Endothelial cell of umbilical vein (primary cell): ENCODE data around the gene TTC34. TPM values are rescaled to one million over a fixed set of nuclear protein-coding genes. Genes with fewer than 3 reads are reported as not detected.

Experiments
- BruUV-seq: library from RNA; stranded (reverse); fragments of 400-500 nt; replicated peaks from 2 replicates; lab custom pipeline; 2021; lab: Mats Ljungman, UMichigan
- CTCF ChIA-PET: fragments of 300-600, 350-600 bp; sonication (Branson Sonifier 250); formaldehyde crosslinking; loops from one replicate; lab custom pipeline; 2021; ENCODE audit warnings: antibody characterized with exemption, inconsistent platforms; lab: Charles Lee
- POLR2A ChIA-PET: fragments of 300-600, 350-600 bp; sonication (Branson Sonifier 250); formaldehyde crosslinking; loops from one replicate; lab custom pipeline; 2021; ENCODE audit warnings: antibody characterized with exemption, inconsistent platforms; lab: Charles Lee
- DNase-seq: peaks from one replicate; pipeline ENCODE4 v3.0.0-alpha.2; 2011; ENCODE audit warnings: low read depth, low spot score
- FAIRE-seq: peaks from 2 replicates; lab custom pipeline; 2011; peaks lifted over from hg19 to GRCh38; lab: Jason Lieb, UNC
- H2AFZ ChIP-seq: 2 replicates; pipeline ENCODE4 v1.6.0; 2012; ENCODE audit warnings: low read depth, low read length, control low read depth, inconsistent platforms
- H3K27ac ChIP-seq: 2 replicates; pipeline ENCODE4 v1.5.1; 2011; ENCODE audit warnings: low read depth, mild to moderate bottlenecking, control low read depth, low read length, moderate library complexity; ENCODE audit not compliant: insufficient read depth
- H3K27me3 ChIP-seq, 2 experiments: 2 replicates each; pipeline versions ENCODE4 v1.6.0 to v1.6.1; 2011; ENCODE audit warnings: low read length in 2 of 2, mixed read lengths in 1 of 2; ENCODE audit not compliant: control insufficient read depth in 2 of 2, insufficient read depth in 2 of 2
- H3K36me3 ChIP-seq, 2 experiments: 2 replicates in 1 of 2; 3 replicates in 1 of 2; pipeline ENCODE4 v1.5.1; 2011; ENCODE audit warnings: low read length in 2 of 2, mild to moderate bottlenecking in 1 of 2, moderate library complexity in 1 of 2; ENCODE audit not compliant: control insufficient read depth in 2 of 2, insufficient read depth in 2 of 2; ENCODE audit errors: extremely low read depth in 1 of 2
- H3K4me1 ChIP-seq: 3 replicates; pipeline ENCODE4 v1.5.1; 2011; ENCODE audit warnings: mild to moderate bottlenecking, low read length; ENCODE audit not compliant: control insufficient read depth, insufficient read depth; ENCODE audit errors: extremely low read depth
- H3K4me2 ChIP-seq: 2 replicates; pipeline ENCODE4 v1.6.1; 2011; ENCODE audit warnings: low read length, control low read depth, mixed read lengths; ENCODE audit not compliant: insufficient read depth
- H3K4me3 ChIP-seq, 3 experiments: fragments of 200-600 bp in 1 of 3; sonication (generic), shearing (Covaris generic) in 1 of 3; replicated peaks in 1 of 3; 2 replicates each; pipeline ENCODE4 v1.5.1; 2011 to 2016; ENCODE audit warnings: control low read depth in 3 of 3, low read length in 3 of 3, mild to moderate bottlenecking in 2 of 3, inconsistent platforms in 1 of 3, low read depth in 1 of 3, moderate library complexity in 1 of 3; ENCODE audit not compliant: insufficient read depth in 1 of 3
- H3K79me2 ChIP-seq: 2 replicates; pipeline ENCODE4 v1.6.0; 2012; ENCODE audit warnings: low read length, inconsistent platforms; ENCODE audit not compliant: control insufficient read depth, insufficient read depth
- H3K9ac ChIP-seq: replicated peaks from 2 replicates; pipeline ENCODE3; 2011; ENCODE audit warnings: low read length, control low read depth; ENCODE audit not compliant: insufficient read depth; ENCODE audit errors: extremely low read depth
- H3K9me1 ChIP-seq: replicated peaks from 3 replicates; pipeline ENCODE4 v1.6.0; 2011; ENCODE audit warnings: mild to moderate bottlenecking, low read length; ENCODE audit not compliant: control insufficient read depth, insufficient read depth; ENCODE audit errors: extremely low read depth
- H3K9me3 ChIP-seq: replicated peaks from 2 replicates; pipeline ENCODE4 v1.5.1; 2012; ENCODE audit warnings: low read length, inconsistent platforms; ENCODE audit not compliant: control insufficient read depth, insufficient read depth
- H4K20me1 ChIP-seq: replicated peaks from 2 replicates; pipeline ENCODE3; 2011; ENCODE audit warnings: mild to moderate bottlenecking, low read length; ENCODE audit not compliant: control insufficient read depth, insufficient read depth; ENCODE audit errors: extremely low read depth
- EZH2 ChIP-seq: IDR thresholded peaks from 2 replicates; pipeline ENCODE4 v1.6.1; 2012; ENCODE audit warnings: borderline replicate concordance, low read depth, mild to moderate bottlenecking, moderate library complexity, low read length, inconsistent platforms; ENCODE audit not compliant: severe bottlenecking
- FOS ChIP-seq: IDR thresholded peaks from 2 replicates; pipeline ENCODE4 v1.6.1; 2011; ENCODE audit warnings: mild to moderate bottlenecking, low read length, moderate library complexity, borderline replicate concordance; ENCODE audit not compliant: insufficient read depth
- GATA2 ChIP-seq: IDR thresholded peaks from 2 replicates; pipeline ENCODE4 v1.7.0; 2011; ENCODE audit warnings: low read depth, mild to moderate bottlenecking, moderate library complexity, mixed read lengths, low read length; ENCODE audit not compliant: insufficient read length, insufficient read depth
- JUN ChIP-seq: IDR thresholded peaks from 2 replicates; pipeline ENCODE4 v1.6.1; 2011; ENCODE audit warnings: borderline replicate concordance, low read depth; ENCODE audit not compliant: insufficient read length, insufficient read depth
- MYC ChIP-seq: IDR thresholded peaks from one replicate; pipeline ENCODE4 v1.6.1; 2011; ENCODE audit warnings: mild to moderate bottlenecking, low read depth, low read length
- POLR2A ChIP-seq: IDR thresholded peaks from 2 replicates; pipeline ENCODE4 v1.6.1; 2012; ENCODE audit warnings: low read depth, mild to moderate bottlenecking, control low read depth, low read length
- POLR2AphosphoS5 ChIP-seq: IDR thresholded peaks from 2 replicates; pipeline ENCODE4 v1.6.1; 2012; ENCODE audit warnings: low read depth, mild to moderate bottlenecking, control low read depth, low read length, moderate library complexity; ENCODE audit not compliant: insufficient read depth
- dilution Hi-C: fragments of 300-500 bp; cut with MboI; formaldehyde crosslinking; loops from one replicate; pipeline ENCODE4 v1.15.0; 2019; ENCODE audit warnings: low sequenced_read_pairs; ENCODE audit not compliant: extremely low pct_ligation_motif_present
- intact Hi-C: fragments of 100-400 bp; cut with micrococcal nuclease; formaldehyde crosslinking; loops from one replicate; pipeline ENCODE4 v1.10.0; 2022
- polyA plus RNA-seq, 4 experiments: library from polyadenylated mRNA; depleted of rRNA in 3 of 4; stranded (reverse) in 3 of 4; unstranded in 1 of 4; fragments of >200 nt; gene quantifications; 2 replicates each; pipeline versions ENCODE4 v1.2.1 to v1.2.3, GENCODE V29; 2011 to 2012; ENCODE audit warnings: missing spikeins in 1 of 4
- total RNA-seq: library from RNA; stranded (reverse); gene quantifications from 2 replicates; pipeline ENCODE4 v1.2.3, GENCODE V29; 2021
- TF ChIP-seq, protein P1 (sequence below): IDR thresholded peaks from 2 replicates; pipeline ENCODE4 v1.6.1; 2011; ENCODE audit not compliant: insufficient read depth, insufficient read length
- TF ChIP-seq, protein P2 (sequence below), 2 donors: IDR thresholded peaks; 1 replicate in 1 of 2; 2 replicates in 1 of 2; pipeline ENCODE4 v1.5.1; 2011; ENCODE audit warnings: low read length in 2 of 2, mild to moderate bottlenecking in 2 of 2, moderate library complexity in 2 of 2, control low read depth in 1 of 2, inconsistent platforms in 1 of 2, low read depth in 1 of 2; ENCODE audit not compliant: insufficient read depth in 1 of 2; ENCODE audit errors: extremely low read depth in 1 of 2

The TTC34 gene
- total and polyA plus RNA-seq, 2 donors (not counting 3 experiments of a cell fraction or from before 2014, with no cell fraction given): 0.08 to 0.77 TPM

DNA sequence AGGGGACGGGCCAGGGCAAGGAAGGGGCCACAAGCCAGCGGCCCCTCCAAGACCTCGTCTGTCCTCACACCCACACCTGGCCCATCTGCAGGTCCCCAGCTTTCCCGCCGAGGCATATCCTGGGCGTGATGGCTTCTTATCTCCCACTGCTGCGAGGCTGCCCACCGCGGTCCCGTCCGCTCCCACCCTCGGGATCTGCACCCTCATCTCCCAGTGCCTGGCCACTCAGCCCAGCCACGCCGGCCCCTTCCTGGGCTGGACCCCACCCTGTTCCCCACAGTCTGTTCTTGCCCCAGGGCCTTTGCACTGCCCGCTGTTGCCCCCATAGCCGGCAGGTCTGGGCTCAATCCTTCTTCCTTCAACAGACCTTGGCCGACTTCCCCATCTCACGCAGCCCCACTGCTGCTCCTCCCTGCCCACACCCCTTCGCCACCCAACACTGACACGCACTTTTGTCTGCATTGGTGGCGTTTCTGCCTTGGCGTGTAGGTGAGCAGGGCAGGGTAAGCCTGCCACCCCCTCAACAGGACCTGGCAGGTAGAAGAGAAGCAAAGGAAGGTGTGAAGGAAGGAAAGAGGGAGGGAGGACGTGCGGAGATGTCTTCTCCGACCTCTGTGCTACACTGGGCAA is 4.4 kb upstream of the TTC34 start:
- dilution Hi-C loops: no loop called here

More for the DNA sequence above, 4.4 kb upstream of the TTC34 start:
- Histone ChIP-seq H3K4me3 (no peak overlapping the region), H3K79me2 (no peaks in the 10 kb centered on the region), H3K9me3 (no peaks in the 10 kb centered on the region), H3K4me1 (no peaks in the 10 kb centered on the region), H3K4me2 (no peak overlapping the region), H2AFZ (no peak overlapping the region), H4K20me1 (no peaks in the 10 kb centered on the region), H3K9ac (no peak overlapping the region), H3K36me3 (no peaks in the 10 kb centered on the region), H3K9me1 (no peaks in the 10 kb centered on the region), H3K27me3 (no peaks in the 10 kb centered on the region), H3K27ac (no peak overlapping the region)
- TF ChIP-seq FOS (no peak), GATA2 (no peak), POLR2AphosphoS5 (no peak), JUN (no peak), POLR2A (no peak), MYC (no peak), EZH2 (no peak)
- TF ChIP-seq, protein P1, sequence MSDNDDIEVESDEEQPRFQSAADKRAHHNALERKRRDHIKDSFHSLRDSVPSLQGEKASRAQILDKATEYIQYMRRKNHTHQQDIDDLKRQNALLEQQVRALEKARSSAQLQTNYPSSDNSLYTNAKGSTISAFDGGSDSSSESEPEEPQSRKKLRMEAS: no peak
- TF ChIP-seq, protein P2, sequence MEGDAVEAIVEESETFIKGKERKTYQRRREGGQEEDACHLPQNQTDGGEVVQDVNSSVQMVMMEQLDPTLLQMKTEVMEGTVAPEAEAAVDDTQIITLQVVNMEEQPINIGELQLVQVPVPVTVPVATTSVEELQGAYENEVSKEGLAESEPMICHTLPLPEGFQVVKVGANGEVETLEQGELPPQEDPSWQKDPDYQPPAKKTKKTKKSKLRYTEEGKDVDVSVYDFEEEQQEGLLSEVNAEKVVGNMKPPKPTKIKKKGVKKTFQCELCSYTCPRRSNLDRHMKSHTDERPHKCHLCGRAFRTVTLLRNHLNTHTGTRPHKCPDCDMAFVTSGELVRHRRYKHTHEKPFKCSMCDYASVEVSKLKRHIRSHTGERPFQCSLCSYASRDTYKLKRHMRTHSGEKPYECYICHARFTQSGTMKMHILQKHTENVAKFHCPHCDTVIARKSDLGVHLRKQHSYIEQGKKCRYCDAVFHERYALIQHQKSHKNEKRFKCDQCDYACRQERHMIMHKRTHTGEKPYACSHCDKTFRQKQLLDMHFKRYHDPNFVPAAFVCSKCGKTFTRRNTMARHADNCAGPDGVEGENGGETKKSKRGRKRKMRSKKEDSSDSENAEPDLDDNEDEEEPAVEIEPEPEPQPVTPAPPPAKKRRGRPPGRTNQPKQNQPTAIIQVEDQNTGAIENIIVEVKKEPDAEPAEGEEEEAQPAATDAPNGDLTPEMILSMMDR (IDR thresholded peaks at IDR 0.05; ENCODE audit: extremely low read depth in 1 of 2, insufficient read depth in 1 of 2, low read depth in 1 of 2, low read length in 2 of 2): no peak
- CTCF ChIA-PET: no interaction called here
- DNase-seq (no peak), FAIRE-seq (no peak)
- intact Hi-C loops: no loop called here
- POLR2A ChIA-PET: no interaction called here
- BruUV-seq: no TSS peak
